DLD1 (cell line): ENCODE results near the gene TGFBR2.
"Not testable (repeated sequence)": the region's sequence is repeated elsewhere in the genome, so short reads cannot be mapped to it uniquely, and the experiment has no call there.

Experiments used
- in situ Hi-C: cut with HindIII; loops from 2 replicates; pipeline ENCODE4 v1.10.0; 2017; ENCODE audit warnings: low sequenced_read_pairs

TGFBR2 gene

GRCh38 chr3:30654269-30654668 is 47.9 kb downstream of the TGFBR2 start:
- in situ Hi-C loops: no loop called here

GRCh38 chr3:30655187-30655812 is 48.9 kb downstream of the TGFBR2 start:
- in situ Hi-C loops: loop anchor here (5.0 kb wide), 1 partner anchor 98 kb away; no protein-coding TSS in a partner anchor

- in situ Hi-C loops: loop anchor here (5.0 kb wide), 1 partner anchor 99 kb away; no protein-coding TSS in a partner anchor
These were observed 50.3 kb downstream of the TGFBR2 start for GRCh38 chr3:30656624-30657141.

- in situ Hi-C loops: loop anchor here (5.0 kb wide), 1 partner anchor 101 kb away; no protein-coding TSS in a partner anchor
These were observed 51.5 kb downstream of the TGFBR2 start for GRCh38 chr3:30657914-30658313.

- in situ Hi-C loops: loop anchor here (5.0 kb wide), 1 partner anchor 101 kb away; no protein-coding TSS in a partner anchor
These were observed 52.1 kb downstream of the TGFBR2 start for GRCh38 chr3:30658328-30659052.

- in situ Hi-C loops: loop anchor here (5.0 kb wide), 1 partner anchor 102 kb away; no protein-coding TSS in a partner anchor
These were observed 53.1 kb downstream of the TGFBR2 start for GRCh38 chr3:30659270-30660130.

DNA sequence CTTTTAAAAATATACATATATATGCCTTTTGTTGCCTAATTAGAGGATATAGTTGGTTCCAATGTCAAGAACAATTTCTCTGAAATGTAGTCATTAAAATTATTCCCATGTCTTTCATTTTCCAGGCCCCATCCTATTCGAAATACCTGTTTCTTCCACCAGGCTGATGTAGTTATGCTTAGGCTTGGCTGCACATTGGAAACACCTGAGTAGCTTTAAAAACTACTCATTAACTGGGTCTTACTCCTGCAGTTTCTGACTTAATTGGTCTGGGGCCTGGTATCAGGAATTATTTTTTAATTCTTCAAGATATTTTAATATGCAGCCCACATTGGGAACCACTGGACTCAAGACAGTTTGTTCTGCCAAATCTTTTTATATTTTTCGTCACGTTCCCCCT is 53.7 kb downstream of the TGFBR2 start:
- in situ Hi-C loops: no loop called here

DNA sequence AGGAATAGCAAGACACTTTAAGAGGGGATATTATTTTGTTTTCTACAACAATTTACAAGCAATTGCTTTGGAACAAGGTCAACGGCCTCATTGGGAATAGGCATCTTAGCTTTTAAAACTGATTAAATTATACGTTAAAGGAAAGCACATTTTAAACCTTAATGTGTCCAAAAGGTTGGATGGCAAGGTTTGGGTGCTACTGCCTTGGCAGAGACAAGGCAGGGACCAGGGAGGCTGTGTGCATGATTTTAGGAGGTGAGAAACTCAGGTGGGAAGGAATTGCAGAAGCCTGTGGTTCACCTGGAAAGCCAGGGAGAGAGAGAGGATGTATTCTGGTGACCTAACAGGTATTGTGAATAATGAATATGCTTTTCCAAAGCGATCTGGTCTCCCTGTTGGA is 54.3 kb downstream of the TGFBR2 start:
- in situ Hi-C loops: no loop called here

DNA sequence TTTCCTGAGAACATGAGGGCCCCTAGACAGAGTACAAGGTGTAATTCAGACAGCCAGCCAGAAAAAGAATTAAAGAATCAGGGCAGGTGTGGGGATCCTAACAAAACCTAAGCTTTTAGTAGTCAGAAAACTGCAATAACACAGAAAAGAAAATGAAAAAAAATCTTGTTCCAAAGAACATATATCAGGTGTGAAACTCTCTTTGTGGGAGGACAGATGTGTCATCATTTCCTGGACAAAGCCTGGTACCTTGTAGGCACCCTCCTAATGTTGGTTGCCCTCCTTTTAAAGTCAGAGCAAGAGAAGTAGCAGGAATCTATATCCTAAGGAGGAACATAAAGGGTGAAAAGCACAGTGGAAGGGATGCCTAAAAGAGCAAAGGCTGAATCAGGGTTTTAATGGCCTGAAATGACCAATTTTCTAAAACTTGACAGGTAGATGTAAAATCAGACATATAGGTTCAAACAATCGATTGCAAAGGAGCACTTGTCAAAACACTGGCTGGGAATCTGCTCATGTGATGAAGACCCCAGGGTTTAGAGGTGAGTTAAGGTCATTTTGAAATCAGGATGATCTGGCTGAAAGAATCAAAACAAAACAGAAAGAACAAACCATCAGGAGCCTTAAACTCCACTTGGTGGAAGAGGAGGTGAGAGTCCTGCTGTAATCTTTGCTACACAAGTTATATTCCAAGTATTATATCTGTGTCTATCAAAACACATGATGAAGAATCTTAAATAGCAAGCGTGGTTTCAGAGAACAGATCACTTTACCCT is 54.9 kb downstream of the TGFBR2 start:
- in situ Hi-C loops: no loop called here

DNA sequence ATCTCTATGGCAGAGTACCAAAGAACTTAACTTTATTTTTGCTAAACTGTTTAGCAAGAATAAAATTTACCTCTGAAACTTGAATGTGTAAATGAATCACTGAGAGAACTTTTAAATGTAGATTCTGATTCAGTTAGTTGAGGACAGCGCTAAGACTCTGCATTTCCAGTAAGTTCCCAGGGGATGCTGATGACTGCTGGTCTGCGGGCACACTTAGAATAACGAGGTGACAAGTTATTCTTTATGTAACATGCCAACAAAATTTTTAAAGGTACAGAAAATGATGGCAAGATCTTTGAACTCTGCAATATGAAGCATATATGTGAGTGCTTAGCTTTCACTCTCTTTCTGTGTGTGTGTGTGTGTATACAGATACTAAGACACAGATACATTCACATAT is 56.4 kb downstream of the TGFBR2 start:
- in situ Hi-C loops: no loop called here

GRCh38 chr3:30663533-30664241 is 57.3 kb downstream of the TGFBR2 start:
- in situ Hi-C loops: no loop called here

- in situ Hi-C loops: no loop called here
These were observed 58.1 kb downstream of the TGFBR2 start for GRCh38 chr3:30664459-30664858.

GRCh38 chr3:30664884-30665283 is 58.5 kb downstream of the TGFBR2 start:
- in situ Hi-C loops: no loop called here

- in situ Hi-C loops: no loop called here
These were observed 59.1 kb downstream of the TGFBR2 start for GRCh38 chr3:30665539-30665938.

- in situ Hi-C loops: no loop called here
These were observed 60.3 kb downstream of the TGFBR2 start for GRCh38 chr3:30666572-30667279.

DNA sequence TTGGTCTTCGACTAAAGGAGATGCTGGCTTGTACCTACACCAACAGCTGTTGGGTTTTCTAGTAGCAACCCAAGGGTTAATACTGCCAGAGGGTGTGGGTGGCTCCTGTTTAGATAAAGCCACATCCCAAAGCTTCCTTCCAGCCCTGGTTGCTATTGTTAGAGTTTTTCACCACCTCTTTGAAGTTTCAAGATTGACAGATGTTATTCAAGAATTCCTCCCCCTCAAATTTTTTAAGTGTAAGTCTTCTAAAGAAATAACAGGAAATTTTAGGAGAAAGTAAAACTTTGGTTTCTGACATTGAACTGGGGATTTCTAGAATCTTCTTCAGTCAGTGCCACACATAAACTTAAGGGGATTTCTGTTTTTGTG is 60.9 kb downstream of the TGFBR2 start:
- in situ Hi-C loops: no loop called here

GRCh38 chr3:30668051-30668609 is 61.7 kb downstream of the TGFBR2 start:
- in situ Hi-C loops: no loop called here

- in situ Hi-C loops: not testable (repeated sequence)
These were observed 63.0 kb downstream of the TGFBR2 start for GRCh38 chr3:30669360-30669934.
